ENCODE measurements around the gene CMSS1. TPM values are rescaled to one million over a fixed set of nuclear protein-coding genes. Genes with fewer than 3 reads are reported as not detected.
A peak's percentile ranks its signal among the peaks of the same experiment; 100 is the strongest.

The CMSS1 gene
- total RNA-seq, 2 donors from 2014 or later = 35.8 to 74.3 TPM

- no peak for ATAC-seq
- Mint-ChIP-seq H3K36me3 (peaks cover 17 to 21% of the 10 kb centered on the region in 2 donors), H3K9me3 (peaks cover 11 to 14% of the 10 kb centered on the region in 2 donors), H3K27ac (no peak overlapping the region)
- DNase-seq (ENCODE audit: low spot score in 2 of 2) = no peak
Observed at GRCh38 chr3:99999536-99999935, 181.9 kb downstream of the CMSS1 start.

- Mint-ChIP-seq H3K9me3 (peaks cover 4 to 8% of the 10 kb centered on the region in 2 donors), H3K27ac (no peak overlapping the region), H3K36me3 (peaks cover 6 to 8% of the 10 kb centered on the region in 2 donors)
- no peak for DNase-seq (ENCODE audit: low spot score in 2 of 2)
- no peak for ATAC-seq
Observed at GRCh38 chr3:100001083-100001482, 183.4 kb downstream of the CMSS1 start.

DNA sequence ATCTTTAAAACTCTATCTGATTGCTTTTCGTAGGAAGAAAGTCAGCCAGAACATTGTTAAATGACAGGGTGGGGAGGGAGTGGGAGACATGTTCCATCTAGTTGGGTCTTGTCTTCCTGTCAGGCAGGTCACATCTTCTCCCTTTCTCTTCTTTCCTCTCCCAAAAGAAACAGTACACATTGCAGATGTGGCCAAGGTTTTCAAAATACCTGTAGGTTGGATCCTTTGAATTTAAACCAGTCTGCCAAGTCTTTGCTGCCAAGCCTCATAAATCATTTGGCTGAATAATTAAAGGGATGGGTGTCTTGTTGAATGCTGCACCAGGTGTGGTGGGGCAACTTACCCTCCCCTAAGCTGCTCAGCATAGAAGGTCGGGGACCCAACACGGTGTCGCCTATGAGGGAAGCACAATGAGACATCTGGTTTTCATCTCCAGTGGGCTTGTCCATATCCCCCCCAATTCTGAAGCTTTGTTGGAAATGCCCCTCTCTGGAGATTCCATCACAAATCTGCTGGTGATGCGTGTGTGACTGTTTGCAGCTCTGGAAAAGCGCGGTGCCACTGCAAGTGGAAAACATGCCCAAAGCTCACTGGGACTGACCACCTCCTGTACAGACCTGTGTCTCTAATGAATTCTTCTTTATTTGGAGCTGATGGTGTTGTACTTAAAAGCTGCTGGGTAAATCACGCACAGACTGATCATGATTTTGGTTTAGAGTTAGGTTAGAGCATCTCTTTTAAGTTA, 184.0 kb downstream of the CMSS1 start:
- peaks cover 0 to 4% of the 10 kb centered on the region in 2 donors for H3K9me3 Mint-ChIP-seq
- peaks cover 0 to 2% of the 10 kb centered on the region in 2 donors for H3K36me3 Mint-ChIP-seq
- ATAC-seq (no peak), DNase-seq (ENCODE audit: low spot score in 2 of 2) (no peak)
- H3K27ac Mint-ChIP-seq = no peak overlapping the region

- ATAC-seq (peak in 1 of 2 donors; percentile 78), DNase-seq (ENCODE audit: low spot score in 2 of 2) (no peak)
- Mint-ChIP-seq H3K9me3 (peaks cover 0 to 4% of the 10 kb centered on the region in 2 donors), H3K36me3 (no peaks in the 10 kb centered on the region), H3K27ac (peak overlapping the region in 1 of 2 donors; percentile 29)
Observed at GRCh38 chr3:100002599-100003350, 185.1 kb downstream of the CMSS1 start.

DNA sequence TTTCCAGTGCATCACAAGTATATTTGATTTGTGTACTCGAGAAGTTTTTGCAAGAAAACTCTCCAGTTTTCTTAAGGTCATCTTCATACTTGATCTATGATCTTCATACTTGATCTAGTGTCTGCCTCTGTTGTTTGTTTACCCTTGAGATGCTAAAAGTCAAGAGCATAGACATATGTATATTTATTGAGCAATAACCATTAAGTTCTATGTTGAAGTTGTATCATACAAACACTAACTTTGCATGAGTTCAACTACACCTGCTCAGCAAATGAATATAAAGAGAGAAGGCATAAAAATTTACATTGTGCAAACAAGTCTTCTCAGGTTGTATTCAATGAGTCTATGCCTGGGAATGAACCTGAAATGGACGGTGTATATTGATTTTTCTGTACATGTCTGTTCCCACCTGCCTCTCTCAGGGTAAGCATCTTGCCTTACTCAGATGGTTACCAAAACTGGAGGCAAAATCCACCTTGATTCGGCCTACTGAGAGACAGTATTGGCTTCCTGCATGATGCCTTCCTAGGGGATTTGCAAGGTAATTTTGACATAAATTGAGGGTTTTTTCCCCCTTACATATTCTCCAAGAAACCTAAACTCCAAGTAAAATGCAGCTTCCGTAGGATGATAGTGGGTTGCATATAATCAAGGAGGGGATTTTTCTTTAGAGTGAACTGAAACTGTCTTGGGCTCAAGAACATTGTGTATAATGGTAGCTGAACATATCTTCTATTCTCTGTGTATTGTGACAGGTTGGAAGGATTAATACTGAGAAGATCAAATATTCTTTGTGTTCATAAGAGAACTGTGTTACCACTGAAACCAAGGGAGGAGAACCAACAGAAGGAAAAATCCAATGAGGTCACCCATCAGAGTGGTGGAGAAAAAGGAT, 186.2 kb downstream of the CMSS1 start:
- no peak for DNase-seq (ENCODE audit: low spot score in 2 of 2)
- Mint-ChIP-seq H3K27ac (no peak overlapping the region), H3K9me3 (peaks cover 0 to 3% of the 10 kb centered on the region in 2 donors), H3K36me3 (no peaks in the 10 kb centered on the region)
- ATAC-seq = no peak

DNA sequence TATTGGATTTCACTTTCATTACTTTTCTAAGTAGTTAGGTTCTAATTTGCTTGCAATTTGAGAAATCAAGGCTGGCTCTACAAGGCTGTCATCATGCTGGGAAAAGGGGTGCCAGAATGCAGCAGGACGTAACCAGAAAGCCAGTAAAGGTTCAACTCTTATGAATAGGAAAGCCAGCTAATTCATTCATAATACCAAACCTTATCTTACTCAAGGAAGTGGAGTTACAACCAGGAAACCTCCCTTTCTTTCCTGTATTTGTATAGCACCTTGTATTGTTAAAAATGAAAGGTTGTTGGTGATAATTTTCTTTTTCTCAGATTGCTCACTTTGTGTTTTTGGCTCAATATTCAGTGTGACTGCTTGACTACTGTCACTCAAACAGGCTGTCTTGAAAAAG, 187.3 kb downstream of the CMSS1 start:
- no peaks in the 10 kb centered on the region for H3K36me3 Mint-ChIP-seq
- no peak for ATAC-seq
- H3K9me3 Mint-ChIP-seq = no peaks in the 10 kb centered on the region
- no peak for DNase-seq (ENCODE audit: low spot score in 2 of 2)
- H3K27ac Mint-ChIP-seq = no peak overlapping the region

- no peak for ATAC-seq
- H3K36me3 Mint-ChIP-seq = peaks cover 0 to under 1% of the 10 kb centered on the region in 2 donors
- no peak for DNase-seq (ENCODE audit: low spot score in 2 of 2)
- no peaks in the 10 kb centered on the region for H3K9me3 Mint-ChIP-seq
- no peak overlapping the region for H3K27ac Mint-ChIP-seq
Observed at GRCh38 chr3:100005665-100006393, 188.2 kb downstream of the CMSS1 start.

DNA sequence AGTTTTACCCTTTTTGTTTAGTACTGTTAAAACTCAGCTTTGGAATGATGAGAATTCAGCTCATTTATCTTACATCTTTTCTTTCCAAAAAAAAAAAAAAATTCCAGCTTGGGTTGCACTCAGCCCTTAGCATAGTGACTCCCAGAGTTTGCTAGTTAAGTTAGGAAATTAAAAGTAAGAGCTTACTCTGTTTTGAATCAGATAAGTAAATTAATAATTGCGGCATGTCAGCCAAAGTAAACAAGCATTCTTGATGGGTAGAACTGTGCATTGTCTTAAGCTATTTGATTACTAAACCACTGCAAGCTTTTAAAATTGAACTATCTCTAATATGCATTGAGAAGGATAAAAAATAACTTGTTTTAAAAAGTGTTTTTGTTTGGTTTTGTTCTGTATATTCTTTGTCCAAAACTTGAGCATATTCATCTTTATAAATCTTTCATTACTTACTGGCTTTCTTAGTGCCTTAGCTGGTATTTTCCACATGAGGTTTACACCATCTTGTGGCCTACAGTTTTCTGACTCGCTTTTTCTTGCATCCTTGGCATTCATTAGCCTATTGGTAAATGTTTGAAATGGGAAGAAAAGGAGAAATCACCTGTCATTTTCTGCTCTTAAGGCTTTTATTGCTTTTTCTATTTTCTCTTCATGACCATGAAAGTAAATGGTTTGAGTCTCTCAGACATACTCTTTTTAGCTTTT, 189.1 kb downstream of the CMSS1 start:
- H3K9me3 Mint-ChIP-seq = no peaks in the 10 kb centered on the region
- no peak overlapping the region for H3K27ac Mint-ChIP-seq
- no peak for ATAC-seq
- peaks cover 0 to 9% of the 10 kb centered on the region in 2 donors for H3K36me3 Mint-ChIP-seq
- DNase-seq (ENCODE audit: low spot score in 2 of 2) = no peak

GRCh38 chr3:100007313-100007712, 189.7 kb downstream of the CMSS1 start:
- DNase-seq (ENCODE audit: low spot score in 2 of 2) (no peak), ATAC-seq (no peak)
- no peak overlapping the region for H3K27ac Mint-ChIP-seq
- H3K36me3 Mint-ChIP-seq = peaks cover 0 to 9% of the 10 kb centered on the region in 2 donors
- H3K9me3 Mint-ChIP-seq = no peaks in the 10 kb centered on the region

- DNase-seq (ENCODE audit: low spot score in 2 of 2) (no peak), ATAC-seq (no peak)
Observed at GRCh38 chr3:100008081-100008698, 190.5 kb downstream of the CMSS1 start.

GRCh38 chr3:100009276-100010086, 191.8 kb downstream of the CMSS1 start:
- DNase-seq (ENCODE audit: low spot score in 2 of 2) (no peak), ATAC-seq (no peak)
- Mint-ChIP-seq H3K27ac (peak overlapping the region in 1 of 2 donors; percentile 12), H3K36me3 (peaks cover 0 to 9% of the 10 kb centered on the region in 2 donors), H3K9me3 (no peaks in the 10 kb centered on the region)

More at GRCh38 chr3:100008081-100008698, 190.5 kb downstream of the CMSS1 start:
- Mint-ChIP-seq H3K27ac (no peak overlapping the region), H3K9me3 (no peaks in the 10 kb centered on the region), H3K36me3 (peaks cover 0 to 9% of the 10 kb centered on the region in 2 donors)

GRCh38 chr3:100010087-100010417, 192.4 kb downstream of the CMSS1 start:
- DNase-seq (ENCODE audit: low spot score in 2 of 2) (no peak), ATAC-seq (no peak)
- Mint-ChIP-seq H3K9me3 (peaks cover 3% of the 10 kb centered on the region in 2 donors), H3K27ac (no peak overlapping the region), H3K36me3 (peaks cover 3 to 12% of the 10 kb centered on the region in 2 donors)

- ATAC-seq (no peak), DNase-seq (ENCODE audit: low spot score in 2 of 2) (no peak)
- Mint-ChIP-seq H3K36me3 (peaks cover 7 to 11% of the 10 kb centered on the region in 2 donors), H3K27ac (no peak overlapping the region), H3K9me3 (peaks cover 4 to 5% of the 10 kb centered on the region in 2 donors)
Observed at GRCh38 chr3:100018806-100019205, 201.1 kb downstream of the CMSS1 start.

- DNase-seq (ENCODE audit: low spot score in 2 of 2) (no peak), ATAC-seq (no peak)
- H3K9me3 Mint-ChIP-seq = peaks cover 4 to 5% of the 10 kb centered on the region in 2 donors
- no peak overlapping the region for H3K27ac Mint-ChIP-seq
- peaks cover 7 to 11% of the 10 kb centered on the region in 2 donors for H3K36me3 Mint-ChIP-seq
Observed at GRCh38 chr3:100019719-100020118, 202.1 kb downstream of the CMSS1 start.

Data from activated naive CD4-positive, alpha-beta T cell treated with anti-CD3 and anti-CD28 coated beads, Interleukin-2, amount 50 U/mL, for 72 hours (primary cell).